ENCODE measurements around the gene TRIM62.

The TRIM62 gene

DNA sequence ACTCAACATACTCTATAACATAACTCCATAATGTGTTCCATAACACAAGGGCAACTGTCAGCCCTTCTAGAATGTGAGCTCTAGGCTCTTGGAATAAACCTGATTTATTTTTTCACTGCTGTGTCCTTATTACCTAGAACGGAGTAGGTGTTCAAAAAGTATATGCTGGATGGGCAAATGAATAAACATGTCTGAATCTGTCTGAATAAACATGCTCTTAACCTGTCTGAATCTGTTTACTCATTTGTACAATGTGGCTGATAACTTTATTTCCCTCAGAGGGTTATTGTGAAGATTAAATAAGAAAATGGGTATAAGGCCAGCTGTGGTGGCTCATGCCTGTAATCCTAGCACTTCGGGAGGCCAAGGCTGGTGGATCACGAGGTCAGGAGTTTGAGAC, 58.6 kb downstream of the TRIM62 start:
- H3K79me2 ChIP-seq (ENCODE audit: insufficient read depth, low read length) = peaks cover 21% of the 10 kb centered on the region
- no peak for DNase-seq
- TF ChIP-seq CTCF (IDR thresholded peaks at IDR 0.05; ENCODE audit: borderline replicate concordance, extremely low read depth, low read length, poor library complexity, severe bottlenecking) (no peak), EZH2 (IDR thresholded peaks at IDR 0.05; ENCODE audit: borderline replicate concordance, low read depth, low read length, severe bottlenecking) (no peak)

GRCh38 chr1:33122483-33123178, 59.2 kb downstream of the TRIM62 start:
- no peak overlapping the region for H2AFZ ChIP-seq (ENCODE audit: low read depth, low read length)
- no peaks in the 10 kb centered on the region for H3K27me3 ChIP-seq (ENCODE audit: insufficient read depth, low read length, poor library complexity)
- no peaks in the 10 kb centered on the region for H3K9me3 ChIP-seq (ENCODE audit: insufficient read depth, low read length, severe bottlenecking)
- peaks cover 15% of the 10 kb centered on the region for H3K79me2 ChIP-seq (ENCODE audit: insufficient read depth, low read length)
- no peak for TF ChIP-seq EZH2 (IDR thresholded peaks at IDR 0.05; ENCODE audit: borderline replicate concordance, low read depth, low read length, severe bottlenecking)
- TF ChIP-seq CTCF (IDR thresholded peaks at IDR 0.05; ENCODE audit: borderline replicate concordance, extremely low read depth, low read length, poor library complexity, severe bottlenecking) = no peak
- no peak overlapping the region for H3K4me3 ChIP-seq (ENCODE audit: low read depth in 1 of 2, low read length in 2 of 2)
- no peak overlapping the region for H3K4me2 ChIP-seq (ENCODE audit: insufficient read depth, low read length)
- H3K9ac ChIP-seq (ENCODE audit: low read depth, low read length) = no peak overlapping the region
- no peaks in the 10 kb centered on the region for H4K20me1 ChIP-seq (ENCODE audit: insufficient read depth, low read length)
- H3K36me3 ChIP-seq (ENCODE audit: insufficient read depth, low read length) = no peaks in the 10 kb centered on the region
- DNase-seq (no peak), ATAC-seq (ENCODE audit: insufficient read depth, low read depth) (no peak)
- H3K27ac ChIP-seq (ENCODE audit: low read length) = no peak overlapping the region
- H3K4me1 ChIP-seq (ENCODE audit: insufficient read depth, low read length) = peaks cover 14% of the 10 kb centered on the region

More for the DNA sequence above, 58.6 kb downstream of the TRIM62 start:
- Histone ChIP-seq H3K9me3 (ENCODE audit: insufficient read depth, low read length, severe bottlenecking) (no peaks in the 10 kb centered on the region), H3K27me3 (ENCODE audit: insufficient read depth, low read length, poor library complexity) (no peaks in the 10 kb centered on the region), H3K4me3 (ENCODE audit: low read depth in 1 of 2, low read length in 2 of 2) (no peak overlapping the region), H2AFZ (ENCODE audit: low read depth, low read length) (no peak overlapping the region), H3K4me2 (ENCODE audit: insufficient read depth, low read length) (no peak overlapping the region), H3K36me3 (ENCODE audit: insufficient read depth, low read length) (no peaks in the 10 kb centered on the region), H3K4me1 (ENCODE audit: insufficient read depth, low read length) (peaks cover 20% of the 10 kb centered on the region), H4K20me1 (ENCODE audit: insufficient read depth, low read length) (no peaks in the 10 kb centered on the region), H3K9ac (ENCODE audit: low read depth, low read length) (no peak overlapping the region), H3K27ac (ENCODE audit: low read length) (no peak overlapping the region)
- ATAC-seq (ENCODE audit: insufficient read depth, low read depth) = no peak

- H3K27ac ChIP-seq (ENCODE audit: low read length) = no peak overlapping the region
- H3K36me3 ChIP-seq (ENCODE audit: insufficient read depth, low read length) = no peaks in the 10 kb centered on the region
- no peak overlapping the region for H3K4me3 ChIP-seq (ENCODE audit: low read depth in 1 of 2, low read length in 2 of 2)
- DNase-seq = no peak
- H3K4me2 ChIP-seq (ENCODE audit: insufficient read depth, low read length) = no peak overlapping the region
- peaks cover 14% of the 10 kb centered on the region for H3K4me1 ChIP-seq (ENCODE audit: insufficient read depth, low read length)
- peaks cover 12% of the 10 kb centered on the region for H3K79me2 ChIP-seq (ENCODE audit: insufficient read depth, low read length)
- no peaks in the 10 kb centered on the region for H3K27me3 ChIP-seq (ENCODE audit: insufficient read depth, low read length, poor library complexity)
- no peaks in the 10 kb centered on the region for H3K9me3 ChIP-seq (ENCODE audit: insufficient read depth, low read length, severe bottlenecking)
- H3K9ac ChIP-seq (ENCODE audit: low read depth, low read length) = no peak overlapping the region
- H2AFZ ChIP-seq (ENCODE audit: low read depth, low read length) = no peak overlapping the region
- no peak for ATAC-seq (ENCODE audit: insufficient read depth, low read depth)
- no peaks in the 10 kb centered on the region for H4K20me1 ChIP-seq (ENCODE audit: insufficient read depth, low read length)
- no peak for TF ChIP-seq CTCF (IDR thresholded peaks at IDR 0.05; ENCODE audit: borderline replicate concordance, extremely low read depth, low read length, poor library complexity, severe bottlenecking)
- no peak for TF ChIP-seq EZH2 (IDR thresholded peaks at IDR 0.05; ENCODE audit: borderline replicate concordance, low read depth, low read length, severe bottlenecking)
Observed at GRCh38 chr1:33121728-33122127, 60.1 kb downstream of the TRIM62 start.

Data from DND-41 (cell line).